OCI-LY1 (cell line): ENCODE data around the gene DDX17.

Source experiments
- CTCF ChIP-seq: fragments of 200-600 bp; sonication (generic), shearing (Covaris generic); IDR thresholded peaks from 2 replicates; pipeline ENCODE4 v1.5.1; 2017; ENCODE audit warnings: mild to moderate bottlenecking, antibody characterized with exemption, low read length, moderate library complexity, mixed read lengths
- EZH2 ChIP-seq: fragments of 200-600 bp; sonication (generic), shearing (Covaris generic); IDR thresholded peaks from 2 replicates; pipeline ENCODE4 v1.8.0; 2017; ENCODE audit warnings: borderline replicate concordance, mixed run types, mild to moderate bottlenecking, antibody characterized with exemption, low read length, moderate library complexity, mixed read lengths

- TF ChIP-seq CTCF (no peak), EZH2 (no peak)
These were observed 43.2 kb upstream of the DDX17 start for GRCh38 chr22:38549101-38549894.
